Hematopoietic multipotent progenitor cell (in vitro differentiated cells): ENCODE data around the gene ZNF774. TPM values are rescaled to one million over a fixed set of nuclear protein-coding genes. Genes with fewer than 3 reads are reported as not detected.

ENCODE experiments used
- small RNA-seq: library from RNA; depleted of rRNA; stranded (forward); fragments of <200 nt; gene quantifications from one replicate; pipeline ENCODE3, GENCODE V24; 2012
- total RNA-seq: library from RNA; depleted of rRNA; stranded (reverse); fragments of >200 nt; gene quantifications from one replicate; pipeline ENCODE4 v1.2.3, GENCODE V29; 2012

The ZNF774 gene
- total RNA-seq, 1 donor, result 0.27 TPM

Small RNAs within 50 kb of the gene (small RNA-seq; reads per million reads assigned to genes)
- not detected for gene NDUFA3P4

Other genes with a start within 250 kb of the ZNF774 start
- gene IDH2, start 249.8 kb upstream of the ZNF774 start, total RNA-seq, result 174 TPM
- gene SEMA4B, start 151.0 kb upstream of the ZNF774 start, total RNA-seq, result 13.7 TPM
- gene CIB1, start 118.3 kb upstream of the ZNF774 start, total RNA-seq, result 31.0 TPM
- 9.4 TPM for gene GDPGP1, start 118.1 kb upstream of the ZNF774 start, total RNA-seq
- under 0.01 TPM for gene TTLL13, start 102.7 kb upstream of the ZNF774 start, total RNA-seq
- 31.0 TPM for gene NGRN, start 86.6 kb upstream of the ZNF774 start, total RNA-seq
- 37.7 TPM for gene IQGAP1, start 36.0 kb downstream of the ZNF774 start, total RNA-seq
- gene CRTC3, start 177.6 kb downstream of the ZNF774 start, total RNA-seq, result 17.2 TPM